Measurements from ENCODE around the gene PELI3. TPM values are rescaled to one million over a fixed set of nuclear protein-coding genes. Genes with fewer than 3 reads are reported as not detected.
A peak's percentile ranks its signal among the peaks of the same experiment; 100 is the strongest.

Gene PELI3
- total RNA-seq, 2 experiments from 2014 or later, result 20.7 to 23.8 TPM

DNA sequence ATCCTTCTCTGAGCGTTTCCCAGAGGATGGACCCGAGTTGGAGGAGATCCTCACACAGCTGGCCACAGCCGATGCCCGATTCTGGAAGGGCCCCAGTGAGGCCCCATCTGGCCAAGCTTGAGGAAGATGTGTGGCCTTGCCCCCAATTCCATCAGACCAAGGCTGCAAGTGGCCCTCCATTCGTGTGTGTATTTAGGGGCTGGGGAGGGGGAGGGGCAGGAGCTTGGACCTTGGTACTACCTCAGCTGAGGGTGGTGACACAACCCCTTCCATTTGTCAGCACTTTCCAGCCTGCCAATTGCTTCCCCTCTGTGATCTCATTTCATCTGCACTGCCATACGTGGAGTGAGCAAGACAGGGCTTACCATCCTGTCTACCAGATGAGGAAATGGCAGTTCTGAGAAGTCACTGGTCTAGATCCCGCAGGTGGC, 42.4 kb downstream of the PELI3 start:
- ChIA-PET CTCF (interaction anchor here (1.9 kb wide), 1 partner anchor 70 kb away, joined by 10 read pairs; the partner anchor contains the start of gene MRPL11), POLR2A (interaction anchor here (0.8 to 1.9 kb wide), 5 partner anchors 10 to 334 kb away, joined by 3 to 10 read pairs (median 3); partner anchors contain the start of genes ACTN3, MRPL11, PELI3 and RCE1)
- Mint-ChIP-seq H3K4me3 (no peak overlapping the region), H3K36me3 (ENCODE audit: low read depth) (peaks cover 23% of the 10 kb centered on the region), H3K27me3 (no peaks in the 10 kb centered on the region), H3K27ac (no peak overlapping the region), H3K4me1 (ENCODE audit: low read depth) (peaks cover 16% of the 10 kb centered on the region), H3K9me3 (no peaks in the 10 kb centered on the region)
- TF ChIP-seq CTCF (IDR thresholded peaks at IDR 0.05), result no peak
- DNase-seq, result no peak
- no peak overlapping the region for H3K4me3 ChIP-seq (ENCODE audit: low read length)
- peaks cover 18% of the 10 kb centered on the region for H3K36me3 ChIP-seq (ENCODE audit: insufficient read depth, low read length)
- H3K27ac ChIP-seq (ENCODE audit: low read depth in 1 of 2, low read length in 2 of 2), result no peak overlapping the region
- H3K27me3 ChIP-seq (ENCODE audit: control insufficient read depth in 1 of 2, insufficient read depth in 2 of 2, low read length in 2 of 2), result no peaks in the 10 kb centered on the region
- ATAC-seq (ENCODE audit: poor library complexity), result no peak
- peaks cover 14% of the 10 kb centered on the region for H3K4me1 ChIP-seq (ENCODE audit: insufficient read depth, low read length)
- no peaks in the 10 kb centered on the region for H3K9me3 ChIP-seq (ENCODE audit: control insufficient read depth in 1 of 2, insufficient read depth in 1 of 2, low read length in 2 of 2)
- intact Hi-C loops (cut with DNase I, micrococcal nuclease), result loop anchor here in 1 of 2 experiments (1.0 kb wide), 1 partner anchor 171 kb away; no protein-coding TSS in a partner anchor

- Histone ChIP-seq H3K4me1 (ENCODE audit: insufficient read depth, low read length) (peaks cover 14% of the 10 kb centered on the region), H3K4me3 (ENCODE audit: low read length) (peak within 1 kb of the TSS; percentile 77), H3K27me3 (ENCODE audit: control insufficient read depth in 1 of 2, insufficient read depth in 2 of 2, low read length in 2 of 2) (no peaks in the 10 kb centered on the region), H3K9me3 (ENCODE audit: control insufficient read depth in 1 of 2, insufficient read depth in 1 of 2, low read length in 2 of 2) (no peaks in the 10 kb centered on the region), H3K27ac (ENCODE audit: low read depth in 1 of 2, low read length in 2 of 2) (no peak within 1 kb of the TSS), H3K36me3 (ENCODE audit: insufficient read depth, low read length) (peaks cover 15% of the 10 kb centered on the region)
- peak; percentile 99 for ATAC-seq (ENCODE audit: poor library complexity)
- no peak for TF ChIP-seq CTCF (IDR thresholded peaks at IDR 0.05)
- Mint-ChIP-seq H3K4me1 (ENCODE audit: low read depth) (peaks cover 16% of the 10 kb centered on the region), H3K4me3 (peak within 1 kb of the TSS; percentile 90), H3K27ac (peak within 1 kb of the TSS; percentile 61), H3K27me3 (no peaks in the 10 kb centered on the region), H3K9me3 (no peaks in the 10 kb centered on the region), H3K36me3 (ENCODE audit: low read depth) (peaks cover 23% of the 10 kb centered on the region)
- ChIA-PET CTCF (interaction anchor here (0.7 to 1.9 kb wide), 3 partner anchors 72 to 168 kb away, joined by 3 to 10 read pairs (median 4); partner anchors contain the start of gene MRPL11), POLR2A (interaction anchor here (0.6 to 1.9 kb wide), 8 partner anchors 9 to 637 kb away, joined by 3 to 12 read pairs (median 5); partner anchors contain the start of genes ACTN3, DPP3, MRPL11 and PELI3)
- intact Hi-C loops (cut with DNase I, micrococcal nuclease), result loop anchor here in 1 of 2 experiments (2.0 kb wide), 3 partner anchors 28 to 72 kb away; partner anchors contain the start of gene MRPL11
- peak; percentile 73 to 90 (median 80) for DNase-seq
These were observed 43.7 kb downstream of the PELI3 start, which contains the start of gene BBS1 for GRCh38 chr11:66510271-66510989. Gene BBS1 (plus strand): TSS chr11:66510635. CDS start chr11:66510660, 25 bp downstream.

DNA sequence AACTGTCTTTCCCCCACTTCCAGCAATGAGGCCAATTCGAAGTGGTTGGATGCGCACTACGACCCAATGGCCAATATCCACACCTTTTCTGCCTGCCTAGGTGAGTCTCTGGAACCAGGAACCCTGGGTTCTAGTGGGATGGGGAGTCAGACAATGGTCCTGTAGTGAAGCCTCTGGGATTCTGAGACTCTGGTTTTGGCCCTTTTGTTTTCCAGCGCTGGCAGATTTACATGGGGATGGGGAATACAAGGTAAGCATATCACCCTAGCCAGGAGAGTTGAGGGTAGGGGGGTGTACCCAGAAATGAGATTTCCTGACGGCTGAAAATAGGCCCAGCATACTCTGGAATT, 44.3 kb downstream of the PELI3 start:
- H3K9me3 ChIP-seq (ENCODE audit: control insufficient read depth in 1 of 2, insufficient read depth in 1 of 2, low read length in 2 of 2), result no peaks in the 10 kb centered on the region
- peak overlapping the region; percentile 77 for H3K4me3 ChIP-seq (ENCODE audit: low read length)
- DNase-seq (no peak), ATAC-seq (ENCODE audit: poor library complexity) (no peak)
- CTCF ChIA-PET, result interaction anchor here (0.7 to 1.9 kb wide), 2 partner anchors 72 to 108 kb away, joined by 4 to 10 read pairs; partner anchors contain the start of gene MRPL11
- Mint-ChIP-seq H3K27me3 (no peaks in the 10 kb centered on the region), H3K4me3 (peak overlapping the region; percentile 90), H3K9me3 (no peaks in the 10 kb centered on the region), H3K27ac (peak overlapping the region; percentile 61), H3K36me3 (ENCODE audit: low read depth) (peaks cover 21% of the 10 kb centered on the region), H3K4me1 (ENCODE audit: low read depth) (peaks cover 16% of the 10 kb centered on the region)
- POLR2A ChIA-PET, result interaction anchor here (0.6 to 1.9 kb wide), 7 partner anchors 31 to 638 kb away, joined by 3 to 12 read pairs (median 6); partner anchors contain the start of genes ACTN3, DPP3, MRPL11 and PELI3
- no peak overlapping the region for H3K27ac ChIP-seq (ENCODE audit: low read depth in 1 of 2, low read length in 2 of 2)
- peaks cover 17% of the 10 kb centered on the region for H3K36me3 ChIP-seq (ENCODE audit: insufficient read depth, low read length)
- H3K4me1 ChIP-seq (ENCODE audit: insufficient read depth, low read length), result peaks cover 14% of the 10 kb centered on the region
- no peaks in the 10 kb centered on the region for H3K27me3 ChIP-seq (ENCODE audit: control insufficient read depth in 1 of 2, insufficient read depth in 2 of 2, low read length in 2 of 2)
- TF ChIP-seq CTCF (IDR thresholded peaks at IDR 0.05), result no peak
- intact Hi-C loops (cut with DNase I, micrococcal nuclease), result loop anchor here in 1 of 2 experiments (2.0 kb wide), 3 partner anchors 28 to 72 kb away; partner anchors contain the start of gene MRPL11

Measured in CD4-positive, alpha-beta T cell (primary cell).